GOT3 (cell line): ENCODE data around the gene CCNE1.
"Not testable (repeated sequence)": the region's sequence is repeated elsewhere in the genome, so short reads cannot be mapped to it uniquely, and the experiment has no call there.

ENCODE experiments used
- DNase-seq: peaks from one replicate; lab custom pipeline; 2025; ENCODE audit warnings: mixed read lengths; lab: John Stamatoyannopoulos, UW

CCNE1 gene

DNA sequence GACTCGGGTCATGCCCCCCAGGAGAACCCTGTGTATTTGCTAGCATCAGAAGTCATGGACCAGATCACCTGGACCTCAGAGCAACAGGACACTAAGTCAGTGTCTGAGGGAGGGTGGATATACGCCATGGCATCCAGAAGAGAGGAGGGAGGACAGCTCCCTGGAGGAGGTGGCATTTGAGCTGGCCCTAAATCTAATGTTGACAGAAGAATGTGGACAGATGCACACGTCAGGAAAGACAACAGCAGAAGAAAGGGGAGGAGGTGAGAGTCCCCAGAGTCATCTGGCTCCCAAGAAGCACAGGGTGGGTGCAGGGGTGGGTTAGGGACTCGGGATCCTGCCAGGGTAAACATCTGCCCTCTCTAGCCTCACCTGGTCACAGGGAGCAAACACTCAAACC, 24.5 kb upstream of the CCNE1 start:
- DNase-seq: no peak

DNA sequence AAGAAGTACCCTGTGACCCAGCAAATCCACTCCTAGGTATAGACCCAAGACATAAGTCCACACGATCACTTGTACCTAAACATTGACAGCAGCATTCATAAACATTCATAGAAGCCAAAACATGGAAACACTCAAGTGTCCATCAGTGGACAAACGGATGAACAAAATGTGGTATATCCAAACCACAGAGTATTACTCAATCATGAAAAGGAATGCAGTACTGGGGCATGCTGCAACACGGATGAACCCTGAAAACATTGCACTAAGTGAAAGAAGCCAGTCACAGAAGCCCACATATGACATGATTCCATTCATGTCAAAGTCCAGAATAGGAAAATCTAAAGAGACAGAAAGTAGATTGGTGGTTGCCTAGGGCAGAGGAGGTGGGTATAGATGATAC, 22.8 kb upstream of the CCNE1 start:
- DNase-seq: no peak

DNA sequence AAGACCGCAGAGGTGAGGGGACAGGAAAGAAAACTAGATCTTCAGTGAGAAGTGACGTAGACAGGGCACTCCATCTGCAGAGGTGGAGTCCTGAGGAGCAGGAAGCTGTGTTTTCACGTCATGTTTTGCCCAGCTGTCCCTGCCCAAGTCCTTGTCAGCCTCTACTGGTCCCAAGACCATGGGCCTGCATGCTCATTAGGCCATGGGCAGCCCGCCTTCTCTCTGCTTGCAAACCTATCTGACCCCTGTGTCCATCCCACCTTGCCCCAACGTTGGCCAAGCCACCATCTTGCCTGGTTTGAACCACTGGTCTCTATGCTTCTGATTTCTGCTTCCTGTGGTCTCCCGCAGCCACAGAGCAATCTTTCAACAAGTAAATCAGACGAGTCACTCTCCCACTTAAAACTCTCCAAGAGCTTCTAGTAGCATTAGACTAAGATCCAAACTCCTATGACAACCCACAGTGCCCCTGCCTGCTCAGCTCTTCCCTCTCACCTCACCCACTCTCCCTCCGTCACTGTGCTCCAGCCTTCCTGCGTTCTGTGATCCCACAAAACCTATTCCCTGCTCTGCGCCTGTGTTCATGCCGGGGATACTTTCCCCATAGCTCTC, 18.6 kb upstream of the CCNE1 start:
- DNase-seq: no peak

DNA sequence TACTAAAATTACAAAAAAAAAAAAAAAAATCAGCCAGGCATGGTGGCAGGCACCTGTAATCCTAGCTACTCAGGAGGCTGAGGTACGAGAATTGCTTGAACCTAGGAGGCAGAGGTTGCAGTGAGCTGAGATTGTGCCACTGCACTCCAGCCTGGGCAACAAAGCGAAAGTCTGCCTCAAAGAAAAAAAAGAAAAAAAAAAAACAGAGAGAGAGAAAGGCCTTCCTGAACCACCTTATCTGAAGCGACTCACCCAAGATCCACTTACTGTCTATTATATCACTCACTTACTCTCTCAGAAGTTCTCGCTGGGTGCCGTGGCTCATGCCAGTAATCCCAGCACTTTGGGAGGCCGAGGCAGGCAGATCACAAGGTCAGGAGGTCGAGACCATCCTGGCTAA, 17.3 kb upstream of the CCNE1 start:
- not testable (repeated sequence) for DNase-seq

DNA sequence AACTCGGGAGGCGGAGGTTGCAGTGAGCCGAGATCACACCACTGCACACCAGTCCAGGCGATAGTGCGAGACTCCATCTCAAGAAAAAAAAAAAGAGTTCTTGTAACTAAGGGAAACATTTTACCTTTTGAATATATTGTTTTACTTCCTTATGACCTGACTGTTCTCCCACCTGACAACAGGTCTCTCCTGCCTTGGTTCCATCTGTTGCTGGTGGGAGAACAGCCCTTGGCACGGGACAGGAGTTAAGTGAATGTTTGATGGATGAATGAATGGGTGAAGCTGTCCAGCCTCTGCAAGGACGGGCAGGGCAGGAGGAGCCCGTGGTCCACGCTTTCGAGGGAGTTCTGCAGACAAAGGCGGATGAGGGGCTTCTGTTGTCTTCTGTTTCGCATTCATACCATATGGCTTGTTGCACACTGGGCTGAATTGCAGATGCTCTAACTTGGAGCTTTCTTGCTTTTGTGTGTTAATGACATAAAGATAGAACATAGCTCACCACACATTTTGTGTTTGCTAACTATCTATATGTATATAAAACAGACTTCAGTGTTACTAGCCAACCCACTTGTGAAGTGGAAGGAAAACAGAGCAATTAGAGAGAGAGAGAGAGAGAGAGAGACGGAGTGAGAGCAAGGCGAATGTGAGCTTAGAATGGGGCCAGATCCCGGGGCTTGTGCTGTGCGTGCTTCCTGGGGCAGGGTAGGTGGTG, 16.2 kb upstream of the CCNE1 start:
- DNase-seq: no peak

DNA sequence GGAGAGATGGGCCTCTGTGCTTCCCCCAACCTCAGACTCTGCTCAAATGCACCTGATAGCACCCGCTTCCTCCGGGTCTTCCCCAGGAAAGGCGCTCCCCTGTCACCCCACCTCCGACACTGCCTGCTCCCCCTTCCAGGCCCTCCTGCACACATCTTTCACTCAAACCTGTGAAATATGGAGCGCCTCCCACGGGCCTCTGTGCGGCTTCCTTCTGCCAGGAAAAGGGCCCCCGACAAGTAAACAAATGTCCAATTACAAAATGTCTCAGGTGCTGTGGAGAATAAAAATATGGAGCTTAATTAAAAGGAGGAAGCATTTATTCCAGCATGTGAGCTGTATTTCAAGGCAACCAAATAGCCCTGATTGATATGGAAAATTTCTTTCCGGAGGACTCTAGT, 15.6 kb upstream of the CCNE1 start:
- DNase-seq: no peak

DNA sequence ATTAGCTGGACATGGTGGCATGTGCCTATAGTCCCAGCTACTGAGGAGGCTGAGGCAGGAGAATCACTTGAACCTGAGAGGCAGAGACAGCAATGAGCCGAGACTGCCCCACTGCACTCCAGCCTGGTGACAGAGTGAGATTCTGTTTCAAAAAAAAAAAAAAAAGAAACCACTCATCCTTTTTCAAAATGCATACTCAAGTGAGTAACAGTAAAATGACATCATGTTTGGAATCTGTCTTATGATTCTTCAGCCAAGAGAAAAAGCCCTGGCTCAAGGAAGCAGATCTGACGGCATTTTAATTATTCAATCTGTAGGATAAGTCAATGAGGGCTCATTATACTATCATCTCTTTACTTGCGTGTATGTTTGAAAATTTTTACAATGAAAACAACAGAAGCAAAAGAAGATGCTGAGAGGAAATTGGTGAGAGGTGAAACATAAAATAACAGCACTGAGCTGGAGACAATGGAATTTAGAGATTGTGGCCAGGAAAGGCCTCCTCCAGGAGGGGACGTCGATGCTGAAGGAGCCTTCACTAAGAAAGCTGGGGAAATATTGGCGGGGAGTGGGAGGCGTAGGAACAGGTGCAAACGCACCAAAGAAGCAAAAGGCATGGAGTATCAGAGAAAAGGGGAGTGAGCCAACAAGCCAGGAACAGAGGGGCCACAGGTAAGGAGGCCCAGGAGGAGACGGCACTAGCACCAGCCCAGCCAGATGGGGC, 12.9 kb upstream of the CCNE1 start:
- no peak for DNase-seq

DNA sequence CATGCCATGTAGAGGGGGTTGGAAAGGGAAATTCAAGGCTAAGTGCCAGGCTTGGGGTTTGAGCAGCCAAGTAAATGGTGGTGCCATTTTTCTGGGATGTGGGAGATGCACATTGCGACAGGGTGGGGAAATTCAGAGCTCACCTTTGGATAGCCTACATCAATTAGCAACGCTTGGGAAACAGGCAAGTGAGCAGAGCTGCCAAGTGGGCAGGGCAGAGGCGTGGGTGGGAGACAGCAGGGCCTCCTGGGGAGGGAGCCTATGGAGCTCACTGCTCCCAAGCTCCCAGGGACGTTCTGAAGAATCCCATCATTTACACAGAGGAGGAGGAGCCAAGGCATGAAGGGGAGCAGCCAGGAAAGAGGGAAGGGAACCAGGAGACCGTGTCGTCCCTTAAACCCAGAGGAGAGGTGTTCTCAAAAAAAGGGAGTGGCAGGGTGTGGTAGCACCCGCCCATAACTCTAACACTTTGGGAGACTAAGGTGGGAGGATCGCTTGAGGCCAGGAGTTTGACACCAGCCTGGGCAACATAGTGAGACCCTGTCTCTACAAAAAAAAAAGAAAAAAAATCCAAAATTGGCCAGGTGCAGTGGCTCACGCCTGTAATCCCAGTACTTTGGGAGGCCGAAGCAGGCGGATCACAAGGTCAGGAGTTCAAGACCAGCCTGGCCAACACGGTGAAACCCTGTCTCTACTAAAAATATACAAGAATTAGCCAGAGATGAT, 11.5 kb upstream of the CCNE1 start:
- no peak for DNase-seq

DNA sequence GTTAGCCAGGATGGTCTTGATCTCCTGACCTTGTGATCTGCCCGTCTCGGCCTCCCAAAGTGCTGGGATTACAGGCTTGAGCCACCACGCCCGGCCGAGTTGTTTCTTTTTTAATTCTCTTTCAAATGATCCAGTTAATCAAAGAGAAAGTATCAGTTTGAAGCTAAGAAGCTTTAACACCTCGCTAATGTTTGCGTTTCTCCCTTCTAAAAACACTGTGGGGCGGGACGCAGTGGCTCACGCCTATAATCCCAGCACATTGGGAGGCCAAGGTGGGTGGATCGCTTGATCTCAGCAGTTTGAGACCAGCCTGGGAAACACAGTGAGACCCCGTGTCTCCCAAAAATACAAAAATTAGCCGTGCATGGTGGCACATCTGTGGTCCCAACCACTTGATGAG, 7.8 kb upstream of the CCNE1 start:
- DNase-seq: not testable (repeated sequence)

DNA sequence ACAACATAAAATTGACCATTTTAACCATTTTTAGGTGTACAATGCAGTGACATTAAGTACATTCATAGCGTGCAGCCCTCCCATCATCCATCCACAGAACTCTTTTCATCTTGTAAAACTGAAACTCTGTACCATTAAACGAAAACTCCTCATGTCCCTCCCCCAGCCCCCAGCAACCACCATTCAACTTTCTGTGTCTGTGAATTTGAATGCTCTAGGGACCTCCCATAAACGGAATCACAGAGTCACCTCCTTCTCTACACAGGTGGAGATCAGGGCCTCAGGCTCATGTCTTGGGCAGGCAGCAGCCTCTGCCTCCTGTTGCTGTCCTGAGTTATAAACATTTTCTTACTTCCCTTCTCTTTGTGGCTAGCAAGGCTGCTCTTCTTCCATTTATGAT, 7.3 kb upstream of the CCNE1 start:
- no peak for DNase-seq

DNA sequence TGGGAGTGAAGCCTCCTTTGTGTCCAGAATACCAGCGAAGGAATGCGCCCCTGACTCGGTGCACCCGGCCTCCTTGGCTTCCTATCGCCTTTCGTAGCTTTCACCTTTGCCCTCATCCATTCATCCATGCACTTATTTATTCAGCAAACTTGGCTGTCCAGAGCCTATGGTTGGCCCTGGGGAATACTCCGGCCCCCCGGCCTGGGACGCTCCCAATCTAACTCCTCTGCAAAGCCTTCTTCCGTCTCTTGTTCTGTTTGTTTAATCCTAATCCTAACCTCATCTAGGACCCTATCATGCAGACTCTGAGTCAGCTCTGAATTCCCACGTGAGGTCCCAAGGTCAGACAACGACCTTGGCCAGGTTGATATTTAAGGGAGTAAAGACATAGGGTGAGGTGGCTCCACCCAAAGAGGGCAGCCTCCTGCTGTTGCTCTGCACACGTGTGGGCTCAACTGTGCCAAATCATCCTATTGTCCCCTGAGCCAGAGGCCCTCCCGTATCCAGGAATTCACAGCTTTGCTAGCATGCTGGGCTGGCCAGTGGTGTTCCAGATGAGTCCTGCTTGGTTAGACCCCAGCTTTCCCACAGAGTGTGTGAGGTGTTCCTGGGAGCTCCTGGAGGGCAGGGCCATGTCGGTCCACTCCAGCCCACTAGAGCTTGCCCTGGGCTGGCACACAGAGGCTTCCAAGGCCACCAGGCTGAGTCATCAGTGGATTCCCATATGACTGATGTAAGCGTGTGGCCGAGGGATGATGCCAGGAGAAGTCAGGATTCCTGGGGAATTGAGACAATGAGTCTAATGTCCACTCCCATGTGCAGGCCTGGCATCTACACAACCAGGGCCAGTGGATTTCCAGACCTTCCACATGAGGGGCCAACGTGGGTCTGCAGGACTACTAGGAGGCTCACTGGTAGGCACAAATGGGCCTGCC, 6.5 kb upstream of the CCNE1 start:
- no peak for DNase-seq

DNA sequence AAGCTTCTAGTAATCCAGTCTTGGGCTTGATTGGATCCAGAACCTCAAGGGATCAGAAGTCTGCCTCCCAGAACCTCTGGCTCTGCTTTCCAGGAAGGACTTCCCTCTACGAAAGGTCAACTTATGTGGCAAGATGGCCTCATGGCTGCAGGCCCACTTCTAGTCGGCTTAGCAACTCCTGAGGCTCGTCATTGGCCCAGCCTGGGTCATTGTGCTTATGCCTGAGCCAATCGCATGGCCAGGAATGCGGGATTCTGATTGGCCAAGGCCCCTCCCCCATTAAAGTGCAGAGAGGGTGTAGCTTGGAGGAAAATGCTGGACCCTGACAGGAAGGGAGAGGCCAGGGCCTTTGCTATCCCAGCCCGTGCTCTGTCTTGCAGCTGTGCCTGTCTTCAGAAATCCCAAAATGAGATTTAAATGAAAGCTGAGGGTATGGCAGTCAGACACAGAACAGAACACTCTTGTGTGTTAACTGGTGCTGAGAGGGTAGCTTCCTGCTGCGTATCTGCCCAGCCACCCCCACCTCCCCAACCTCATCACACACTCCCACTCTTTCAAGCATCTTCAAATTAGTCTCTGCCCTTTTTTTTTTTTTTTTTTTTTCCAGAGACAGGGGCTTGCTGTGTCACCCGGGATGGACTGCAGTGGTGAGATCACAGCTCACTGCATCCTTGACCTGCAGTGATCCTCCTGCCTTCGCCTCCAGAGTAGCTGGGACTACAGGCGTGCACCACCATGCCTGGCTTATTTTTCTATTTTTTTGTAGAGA, 5.5 kb upstream of the CCNE1 start:
- no peak for DNase-seq

DNA sequence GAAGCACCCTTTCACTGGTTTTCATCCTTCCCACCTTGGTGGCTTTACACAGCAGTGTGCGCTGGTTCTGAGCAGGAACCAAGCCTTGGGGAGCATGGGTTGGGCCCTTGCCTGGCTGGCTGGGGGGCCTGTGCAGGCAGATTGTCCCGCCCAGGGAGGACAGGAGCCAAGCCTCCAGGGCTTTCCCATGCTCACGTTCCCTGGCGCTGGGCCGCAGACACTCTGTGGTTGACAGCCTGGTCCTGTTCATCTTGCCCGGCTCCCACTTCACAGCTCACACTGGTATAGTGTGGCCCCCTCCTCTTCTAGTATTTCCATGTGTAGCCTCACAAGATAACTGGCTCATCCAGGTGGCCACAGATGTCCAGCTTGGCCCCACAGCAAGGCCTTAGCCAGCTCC, 4.6 kb upstream of the CCNE1 start:
- no peak for DNase-seq

DNA sequence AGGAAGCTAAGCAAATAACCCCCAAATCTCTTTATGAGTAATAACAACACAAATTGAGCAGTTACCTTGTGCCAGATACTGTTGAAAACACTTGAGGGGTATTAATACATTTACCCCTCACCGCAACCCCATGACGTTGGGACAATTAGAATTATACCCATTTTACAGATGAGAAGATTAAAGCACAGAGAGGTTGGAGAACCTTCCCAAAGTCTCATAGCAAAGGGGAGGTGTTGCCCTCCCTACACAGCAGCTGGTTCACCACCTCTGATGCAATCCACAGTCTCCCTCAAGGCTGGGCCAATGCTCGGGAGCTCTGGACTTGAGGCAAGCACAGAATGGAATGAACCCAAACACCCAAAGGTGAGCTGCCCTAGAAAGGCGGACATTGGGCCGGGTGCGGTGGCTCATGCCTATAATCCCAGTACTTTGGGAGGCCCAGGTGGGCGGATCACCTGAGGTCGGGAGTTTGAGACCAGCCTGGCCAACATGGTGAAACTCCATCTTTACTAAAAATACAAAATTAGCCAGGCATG, 3.9 kb upstream of the CCNE1 start:
- DNase-seq: no peak

DNA sequence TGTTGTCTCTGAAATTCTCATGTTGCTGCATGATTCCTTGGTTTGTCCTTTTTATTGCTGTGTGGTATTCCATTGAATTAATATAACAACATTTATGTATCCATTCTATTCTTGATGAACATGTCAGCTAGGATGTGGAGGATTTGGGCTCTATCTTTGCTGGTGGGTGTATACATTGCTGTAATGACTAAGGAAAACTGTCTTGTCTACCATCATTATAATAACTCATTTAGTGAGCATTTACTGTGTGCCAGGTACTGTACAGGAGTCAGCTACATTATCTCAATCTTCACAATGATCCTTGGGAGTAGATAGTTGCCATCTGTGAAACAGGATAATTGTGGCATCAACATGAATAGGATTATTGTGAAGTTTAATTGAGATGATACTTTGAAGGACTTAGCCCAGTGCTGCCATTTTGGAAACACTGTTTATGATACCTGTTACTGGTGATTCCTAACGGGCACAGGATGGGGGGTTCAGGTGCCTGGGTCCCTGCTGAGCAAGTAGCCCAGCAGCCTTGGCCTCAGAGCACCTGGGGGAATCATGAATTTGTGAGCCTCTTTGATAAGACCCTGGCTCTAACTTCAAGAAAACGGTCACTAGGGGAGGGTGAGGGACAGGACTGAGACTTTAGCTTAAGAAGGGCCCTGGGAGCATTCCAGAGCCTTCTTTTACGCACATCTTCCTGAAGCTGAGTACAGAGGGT, 1.8 kb upstream of the CCNE1 start:
- no peak for DNase-seq

DNA sequence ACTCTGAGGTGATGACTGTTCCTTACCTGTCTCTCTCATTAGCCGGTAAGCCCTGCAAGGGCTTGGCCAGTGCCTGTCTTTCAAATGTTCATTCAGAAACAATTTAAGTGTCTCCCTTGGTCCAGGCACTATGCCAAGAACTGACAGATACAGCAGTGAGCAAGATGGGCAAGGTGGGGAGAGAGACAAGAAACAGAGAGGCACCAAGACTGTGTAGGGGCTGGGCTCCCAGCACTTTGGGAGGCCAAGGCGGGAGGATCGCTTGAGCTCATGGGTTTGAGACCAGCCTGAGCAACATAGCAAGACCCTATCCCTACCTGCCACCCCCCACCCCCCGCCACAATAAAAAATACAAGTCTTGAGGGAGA, 1.3 kb upstream of the CCNE1 start:
- no peak for DNase-seq

DNA sequence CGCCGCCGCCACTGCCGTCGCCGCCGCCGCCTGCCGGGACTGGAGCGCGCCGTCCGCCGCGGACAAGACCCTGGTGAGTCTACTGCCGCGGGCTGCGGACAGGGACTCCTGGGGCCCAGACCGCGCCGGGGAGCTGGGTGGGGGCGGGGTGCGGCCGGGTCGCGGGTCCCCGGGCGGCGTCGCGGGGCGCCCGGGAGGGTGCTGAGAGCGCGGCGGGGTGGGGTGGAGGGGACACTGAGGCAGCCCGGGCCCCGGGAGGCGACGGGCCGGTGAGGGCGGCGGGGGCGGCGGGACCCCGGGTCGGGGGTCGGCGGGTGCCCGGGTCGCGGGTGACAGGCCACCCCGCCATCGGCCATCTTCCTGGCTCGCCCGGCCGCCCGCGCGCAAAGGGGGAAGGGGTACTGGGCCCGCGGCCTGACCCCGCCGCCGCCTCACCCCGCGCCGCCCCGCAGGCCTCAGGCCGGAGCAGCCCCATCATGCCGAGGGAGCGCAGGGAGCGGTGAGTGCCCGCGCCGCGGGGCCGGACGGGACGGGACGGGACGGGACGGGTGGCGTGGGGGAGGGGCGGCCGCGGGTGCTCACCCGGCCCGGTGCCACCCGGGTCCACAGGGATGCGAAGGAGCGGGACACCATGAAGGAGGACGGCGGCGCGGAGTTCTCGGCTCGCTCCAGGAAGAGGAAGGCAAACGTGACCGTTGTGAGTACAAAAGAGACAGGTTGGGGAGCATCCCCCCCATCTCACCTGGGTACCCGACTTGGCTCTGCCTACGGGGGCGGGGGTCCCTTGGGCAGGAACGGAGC, 489 bp downstream of the CCNE1 start:
- DNase-seq: no peak

DNA sequence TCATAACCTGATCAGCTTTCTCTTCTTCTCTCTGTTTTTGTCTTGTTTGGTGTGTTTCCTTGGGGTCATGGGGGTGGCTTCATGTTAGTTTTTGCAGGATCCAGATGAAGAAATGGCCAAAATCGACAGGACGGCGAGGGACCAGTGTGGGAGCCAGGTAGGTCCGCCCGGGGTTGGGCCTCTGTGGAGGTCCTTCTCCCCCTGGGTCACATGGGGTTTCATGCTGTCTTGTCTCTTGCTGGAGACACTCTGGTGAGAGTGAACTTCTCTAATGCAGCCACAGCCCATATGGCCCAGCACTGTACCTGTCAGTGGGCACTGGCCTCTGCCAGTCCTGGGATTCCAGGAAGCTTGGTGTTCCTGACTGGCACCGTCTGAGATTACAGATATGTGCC, 1.1 kb downstream of the CCNE1 start:
- DNase-seq: no peak

DNA sequence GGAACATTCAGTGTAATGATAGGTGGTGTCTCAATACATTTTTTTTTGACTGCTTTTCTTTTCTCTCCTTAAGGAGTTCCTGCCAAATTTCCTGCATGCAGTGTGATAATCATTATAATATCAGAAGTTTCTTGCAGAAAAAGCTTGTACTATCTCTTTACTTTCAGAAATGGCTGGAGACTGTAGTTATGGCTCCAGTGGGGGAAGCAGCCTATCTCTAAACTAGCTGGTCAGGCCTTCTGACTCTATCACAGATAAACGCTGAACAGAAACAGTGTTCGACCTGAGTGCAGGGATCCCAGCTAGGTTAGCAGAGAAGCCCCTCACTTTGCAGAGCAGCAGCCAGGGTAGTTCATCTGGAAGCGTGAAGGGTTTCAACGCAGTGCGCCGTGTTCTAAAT, 1.9 kb downstream of the CCNE1 start:
- no peak for DNase-seq
